ENCODE data around the gene HAGH.

Gene HAGH

GRCh38 chr16:1768061-1768766, 58.4 kb downstream of the HAGH start:
- Histone ChIP-seq H3K36me3 (ENCODE audit: control insufficient read depth, insufficient read depth, low read length) (peaks cover 45% of the 10 kb centered on the region), H3K4me3 (replicated peaks; ENCODE audit: low read depth, low read length) (no peak overlapping the region), H3K27me3 (replicated peaks; ENCODE audit: control insufficient read depth, insufficient read depth, low read length) (no peaks in the 10 kb centered on the region)
- no peak for TF ChIP-seq CTCF (IDR thresholded peaks at IDR 0.05; ENCODE audit: insufficient read depth, low read length, poor library complexity, severe bottlenecking)
- no peak for DNase-seq (ENCODE audit: extremely low read depth, insufficient read length)

GRCh38 chr16:1767116-1767994, 59.3 kb downstream of the HAGH start:
- Histone ChIP-seq H3K27me3 (replicated peaks; ENCODE audit: control insufficient read depth, insufficient read depth, low read length) (no peaks in the 10 kb centered on the region), H3K36me3 (ENCODE audit: control insufficient read depth, insufficient read depth, low read length) (peaks cover 49% of the 10 kb centered on the region), H3K4me3 (replicated peaks; ENCODE audit: low read depth, low read length) (no peak overlapping the region)
- no peak for TF ChIP-seq CTCF (IDR thresholded peaks at IDR 0.05; ENCODE audit: insufficient read depth, low read length, poor library complexity, severe bottlenecking)
- no peak for DNase-seq (ENCODE audit: extremely low read depth, insufficient read length)

GRCh38 chr16:1766701-1767100, 59.9 kb downstream of the HAGH start:
- Histone ChIP-seq H3K4me3 (replicated peaks; ENCODE audit: low read depth, low read length) (no peak overlapping the region), H3K27me3 (replicated peaks; ENCODE audit: control insufficient read depth, insufficient read depth, low read length) (no peaks in the 10 kb centered on the region), H3K36me3 (ENCODE audit: control insufficient read depth, insufficient read depth, low read length) (peaks cover 55% of the 10 kb centered on the region)
- TF ChIP-seq CTCF (IDR thresholded peaks at IDR 0.05; ENCODE audit: insufficient read depth, low read length, poor library complexity, severe bottlenecking): no peak
- DNase-seq (ENCODE audit: extremely low read depth, insufficient read length): no peak

GRCh38 chr16:1766231-1766630, 60.4 kb downstream of the HAGH start:
- H3K36me3 ChIP-seq (ENCODE audit: control insufficient read depth, insufficient read depth, low read length): peaks cover 56% of the 10 kb centered on the region
- TF ChIP-seq CTCF (IDR thresholded peaks at IDR 0.05; ENCODE audit: insufficient read depth, low read length, poor library complexity, severe bottlenecking): no peak
- DNase-seq (ENCODE audit: extremely low read depth, insufficient read length): no peak
- no peaks in the 10 kb centered on the region for H3K27me3 ChIP-seq (replicated peaks; ENCODE audit: control insufficient read depth, insufficient read depth, low read length)
- no peak overlapping the region for H3K4me3 ChIP-seq (replicated peaks; ENCODE audit: low read depth, low read length)

- H3K27me3 ChIP-seq (replicated peaks; ENCODE audit: control insufficient read depth, insufficient read depth, low read length): no peaks in the 10 kb centered on the region
- H3K36me3 ChIP-seq (ENCODE audit: control insufficient read depth, insufficient read depth, low read length): peaks cover 58% of the 10 kb centered on the region
- no peak for DNase-seq (ENCODE audit: extremely low read depth, insufficient read length)
- no peak for TF ChIP-seq CTCF (IDR thresholded peaks at IDR 0.05; ENCODE audit: insufficient read depth, low read length, poor library complexity, severe bottlenecking)
- H3K4me3 ChIP-seq (replicated peaks; ENCODE audit: low read depth, low read length): no peak overlapping the region
These were observed 60.8 kb downstream of the HAGH start for GRCh38 chr16:1765826-1766225.
